Measurements from ENCODE around the gene GPR183.

GRCh38 chr13:99278200-99278599 is 29.0 kb downstream of the GPR183 start:
- TF ChIP-seq CTCF (conservative IDR thresholded peaks at IDR 0.05 in 1 of 2, IDR thresholded peaks at IDR 0.05 in 1 of 2; ENCODE audit: extremely low read depth in 1 of 2, insufficient read depth in 1 of 2, low read depth in 1 of 2, low read length in 2 of 2) (no peak), EZH2 (IDR thresholded peaks at IDR 0.05; ENCODE audit: borderline replicate concordance, low read length) (no peak)

Measured in mammary epithelial cell (primary cell).